SK-N-SH treated with all-trans-retinoic acid at 6 μM for 48 hours (cell line): ENCODE measurements around the gene SMAD6.

Experiments used
- ARNTL ChIP-seq: fragments of 450-650 bp; formaldehyde crosslinking; IDR thresholded peaks from 2 replicates; pipeline ENCODE4 v1.5.0; 2020; ENCODE audit warnings: low read depth, mild to moderate bottlenecking, moderate library complexity, borderline replicate concordance
- ZFP3 ChIP-seq: fragments of 250-450 bp; sonication (Bioruptor Pico); IDR thresholded peaks from 2 replicates; pipeline ENCODE4 v1.5.0; 2020; ENCODE audit warnings: mild to moderate bottlenecking, moderate library complexity
- ZFP30 ChIP-seq: fragments of 450-650 bp; formaldehyde crosslinking; IDR thresholded peaks from 2 replicates; pipeline ENCODE4 v1.5.0; 2022; ENCODE audit warnings: mild to moderate bottlenecking, moderate library complexity
- ZNF565 ChIP-seq: fragments of 450-650 bp; formaldehyde crosslinking; conservative IDR thresholded peaks from 2 replicates; pipeline ENCODE4 v1.5.0; 2020; ENCODE audit warnings: low read depth, mild to moderate bottlenecking, moderate library complexity

DNA sequence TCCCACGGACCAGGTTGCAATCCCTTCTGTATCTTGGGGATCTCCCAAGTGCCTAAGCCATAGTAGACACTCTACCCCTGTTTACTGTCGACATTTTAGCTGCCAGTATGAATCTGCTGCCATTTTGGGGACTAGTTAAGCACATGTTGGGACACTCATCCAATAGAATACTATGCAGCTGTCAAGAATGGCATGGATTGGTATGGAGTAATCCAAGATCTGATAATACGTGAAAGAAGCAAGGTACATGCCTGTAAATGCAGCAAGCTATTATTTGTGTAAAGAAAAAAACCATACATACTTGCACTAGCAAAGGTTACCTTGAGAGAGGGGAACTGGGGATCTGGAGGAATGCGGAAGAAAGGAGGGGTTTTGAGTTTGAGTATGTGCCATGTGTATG, 129.3 kb downstream of the SMAD6 start:
- no peak for TF ChIP-seq ZNF565 (CRISPR knock-in tag)
- no peak for TF ChIP-seq ZFP30 (CRISPR knock-in tag)
- no peak for TF ChIP-seq ARNTL
- TF ChIP-seq ZFP3 (CRISPR knock-in tag): no peak
